Liver (tissue), 9 donors: ENCODE measurements around the gene SLIRP. TPM values are rescaled to one million over a fixed set of nuclear protein-coding genes. Genes with fewer than 3 reads are reported as not detected.

Experiments
- DNase-seq: peaks from one replicate; pipeline ENCODE4 v3.0.0-alpha.2; 2017; ENCODE audit warnings: low spot score
- H3K27ac ChIP-seq, 2 donors: one replicate each; pipeline ENCODE4 v1.7.0; 2013; ENCODE audit warnings: inconsistent platforms in 2 of 2, low read length in 2 of 2, control low read depth in 1 of 2, low read depth in 1 of 2, mild to moderate bottlenecking in 1 of 2
- H3K27me3 ChIP-seq, 4 donors: one replicate each; pipeline versions ENCODE4 v1.6.1 to v1.7.0; 2013; ENCODE audit warnings: low read length in 3 of 4, inconsistent platforms in 1 of 4, mild to moderate bottlenecking in 1 of 4, moderate library complexity in 1 of 4; ENCODE audit not compliant: control insufficient read depth in 4 of 4, insufficient read depth in 4 of 4
- H3K36me3 ChIP-seq, 4 donors: one replicate each; pipeline versions ENCODE4 v1.6.1 to v1.7.0; 2013; ENCODE audit warnings: low read length in 3 of 4, mild to moderate bottlenecking in 3 of 4, low read depth in 1 of 4, moderate library complexity in 1 of 4; ENCODE audit not compliant: control insufficient read depth in 4 of 4, insufficient read depth in 3 of 4
- H3K4me1 ChIP-seq, 4 donors: one replicate each; pipeline versions ENCODE4 v1.6.1 to v1.7.0; 2013; ENCODE audit warnings: low read length in 3 of 4, mild to moderate bottlenecking in 3 of 4, moderate library complexity in 1 of 4; ENCODE audit not compliant: control insufficient read depth in 4 of 4, insufficient read depth in 4 of 4
- H3K4me3 ChIP-seq, 3 donors: one replicate each; pipeline versions ENCODE4 v1.6.1 to v1.7.0; 2013; ENCODE audit warnings: low read length in 3 of 3, control low read depth in 1 of 3, low read depth in 1 of 3, mild to moderate bottlenecking in 1 of 3
- H3K9ac ChIP-seq, 2 donors: one replicate each; pipeline ENCODE4 v1.7.0; 2013; ENCODE audit warnings: low read length in 2 of 2, mild to moderate bottlenecking in 2 of 2, moderate library complexity in 2 of 2, control low read depth in 1 of 2, low read depth in 1 of 2
- H3K9me3 ChIP-seq, 4 donors: one replicate each; pipeline versions ENCODE4 v1.6.1 to v1.7.0; 2013; ENCODE audit warnings: low read length in 3 of 4; ENCODE audit not compliant: control insufficient read depth in 4 of 4
- FOXA1 ChIP-seq: IDR thresholded peaks from 2 replicates; pipeline ENCODE4 v1.6.1; 2016; ENCODE audit warnings: antibody characterized with exemption
- FOXA2 ChIP-seq: IDR thresholded peaks from 2 replicates; pipeline ENCODE4 v1.6.1; 2016; ENCODE audit warnings: antibody characterized with exemption
- GABPA ChIP-seq, 2 donors: IDR thresholded peaks in 1 of 2; conservative IDR thresholded peaks in 1 of 2; 2 replicates each; pipeline ENCODE4 v1.6.1; 2016; ENCODE audit warnings: antibody characterized with exemption in 2 of 2, mild to moderate bottlenecking in 1 of 2, moderate library complexity in 1 of 2
- HNF4G ChIP-seq: IDR thresholded peaks from 2 replicates; pipeline ENCODE4 v1.6.1; 2016; ENCODE audit warnings: antibody characterized with exemption
- JUND ChIP-seq, 2 donors: IDR thresholded peaks; 2 replicates each; pipeline ENCODE4 v1.6.1; 2016; ENCODE audit warnings: antibody characterized with exemption in 2 of 2
- NR2F2 ChIP-seq: IDR thresholded peaks from 2 replicates; pipeline ENCODE4 v1.6.1; 2016; ENCODE audit warnings: antibody characterized with exemption
- RAD21 ChIP-seq, 2 donors: IDR thresholded peaks; 2 replicates each; pipeline ENCODE4 v1.6.1; 2016; ENCODE audit warnings: antibody characterized with exemption in 2 of 2, mild to moderate bottlenecking in 2 of 2
- RXRA ChIP-seq, 2 donors: IDR thresholded peaks; 2 replicates each; pipeline ENCODE4 v1.6.1; 2017 to 2018; ENCODE audit warnings: antibody characterized with exemption in 2 of 2, mild to moderate bottlenecking in 1 of 2
- SP1 ChIP-seq: IDR thresholded peaks from 2 replicates; pipeline ENCODE4 v1.6.1; 2018; ENCODE audit warnings: antibody characterized with exemption, mild to moderate bottlenecking
- TAF1 ChIP-seq: conservative IDR thresholded peaks from 2 replicates; pipeline ENCODE4 v1.6.1; 2016; ENCODE audit warnings: antibody characterized with exemption, mild to moderate bottlenecking
- YY1 ChIP-seq: IDR thresholded peaks from 2 replicates; pipeline ENCODE4 v1.6.1; 2016; ENCODE audit warnings: antibody characterized with exemption, mild to moderate bottlenecking
- ZBTB33 ChIP-seq: IDR thresholded peaks from 2 replicates; pipeline ENCODE4 v1.6.1; 2016; ENCODE audit warnings: antibody characterized with exemption
- WGBS: extraction: QIAGEN DNeasy Blood & Tissue Kit; methylation state at CpG from one replicate; pipeline ENCODE4 v1.1.7; 2013; 5-methylcytosine and 5-hydroxymethylcytosine counted together
- polyA plus RNA-seq, 2 donors: library from polyadenylated mRNA; stranded (reverse) in 1 of 2; unstranded in 1 of 2; fragments of 200-250 nt in 1 of 2; fragments of >200 nt in 1 of 2; fragmentation: Nextera tagmentation in 1 of 2; extraction: Ambion mirVana in 1 of 2; gene quantifications; one replicate each; pipeline versions ENCODE4 v1.2.1 to v1.2.3, GENCODE V29; 2013 to 2015
- total RNA-seq, 2 donors: library from RNA; depleted of rRNA; stranded (reverse); fragments of >200 nt; gene quantifications; one replicate each; pipeline ENCODE4 v1.2.3, GENCODE V29; 2014
- TF ChIP-seq, protein P1 (sequence below): fragments of 150-350 bp; IDR thresholded peaks from 2 replicates; pipeline ENCODE4 v1.5.1; 2017; ENCODE audit warnings: improper control_type of control experiment, low read depth, low read length; ENCODE audit not compliant: missing input control
- TF ChIP-seq, protein P2 (sequence below): IDR thresholded peaks from 2 replicates; pipeline ENCODE4 v1.6.1; 2016; ENCODE audit warnings: antibody characterized with exemption
- TF ChIP-seq, protein P3 (sequence below): IDR thresholded peaks from 2 replicates; pipeline ENCODE4 v1.6.1; 2016; ENCODE audit warnings: antibody characterized with exemption, mild to moderate bottlenecking
- donor health status: healthy.
- donor health status: healthy.
- donor health status: healthy.
- donor health status: healthy.
- donor health status: healthy.

SLIRP gene
- total and polyA plus RNA-seq, 4 donors: 91.1 to 294 (median 121) TPM

DNA sequence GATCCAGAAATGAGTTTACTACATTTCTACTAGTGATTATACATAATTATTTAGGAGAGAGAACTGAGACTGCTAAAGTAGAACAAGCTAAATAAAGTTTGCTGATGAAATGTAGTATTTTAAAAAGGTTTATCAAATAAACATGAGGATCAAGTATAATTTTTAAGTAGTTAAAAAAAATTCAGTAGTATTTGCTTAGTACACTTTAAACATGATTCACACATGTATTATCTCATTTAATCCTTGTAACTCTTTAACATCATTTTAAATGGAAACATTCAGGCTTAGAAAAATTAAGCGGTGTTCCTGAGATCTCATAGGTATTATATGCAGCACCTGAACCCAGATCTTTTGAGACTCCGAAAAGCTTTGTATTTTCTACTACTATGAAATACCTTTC lies 44.4 kb downstream of the SLIRP start:
- no peak overlapping the region for H3K4me3 ChIP-seq
- no peak overlapping the region for H3K9ac ChIP-seq
- DNase-seq: no peak
- no peak for TF ChIP-seq NR2F2
- TF ChIP-seq SP1: no peak
- WGBS: 98% methylated on average over 2 of the region's 2 CpGs
- no peak overlapping the region for H3K27ac ChIP-seq
- H3K27me3 ChIP-seq: no peaks in the 10 kb centered on the region
- H3K9me3 ChIP-seq: no peaks in the 10 kb centered on the region
- peaks cover 10 to 53% (median 33%) of the 10 kb centered on the region in 4 donors for H3K36me3 ChIP-seq
- no peaks in the 10 kb centered on the region for H3K4me1 ChIP-seq

- H3K36me3 ChIP-seq: peaks cover 8 to 53% (median 32%) of the 10 kb centered on the region in 4 donors
- no peak overlapping the region for H3K4me3 ChIP-seq
- H3K4me1 ChIP-seq: no peaks in the 10 kb centered on the region
- 88% methylated on average over 3 of the region's 3 CpGs for WGBS
- H3K9ac ChIP-seq: no peak overlapping the region
- H3K9me3 ChIP-seq: no peaks in the 10 kb centered on the region
- no peak for DNase-seq
- no peak for TF ChIP-seq RAD21 (IDR thresholded peaks at IDR 0.05)
- no peak for TF ChIP-seq ZBTB33
- TF ChIP-seq, protein P1, sequence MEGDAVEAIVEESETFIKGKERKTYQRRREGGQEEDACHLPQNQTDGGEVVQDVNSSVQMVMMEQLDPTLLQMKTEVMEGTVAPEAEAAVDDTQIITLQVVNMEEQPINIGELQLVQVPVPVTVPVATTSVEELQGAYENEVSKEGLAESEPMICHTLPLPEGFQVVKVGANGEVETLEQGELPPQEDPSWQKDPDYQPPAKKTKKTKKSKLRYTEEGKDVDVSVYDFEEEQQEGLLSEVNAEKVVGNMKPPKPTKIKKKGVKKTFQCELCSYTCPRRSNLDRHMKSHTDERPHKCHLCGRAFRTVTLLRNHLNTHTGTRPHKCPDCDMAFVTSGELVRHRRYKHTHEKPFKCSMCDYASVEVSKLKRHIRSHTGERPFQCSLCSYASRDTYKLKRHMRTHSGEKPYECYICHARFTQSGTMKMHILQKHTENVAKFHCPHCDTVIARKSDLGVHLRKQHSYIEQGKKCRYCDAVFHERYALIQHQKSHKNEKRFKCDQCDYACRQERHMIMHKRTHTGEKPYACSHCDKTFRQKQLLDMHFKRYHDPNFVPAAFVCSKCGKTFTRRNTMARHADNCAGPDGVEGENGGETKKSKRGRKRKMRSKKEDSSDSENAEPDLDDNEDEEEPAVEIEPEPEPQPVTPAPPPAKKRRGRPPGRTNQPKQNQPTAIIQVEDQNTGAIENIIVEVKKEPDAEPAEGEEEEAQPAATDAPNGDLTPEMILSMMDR: no peak
- no peak for TF ChIP-seq GABPA (IDR thresholded peaks at IDR 0.05 in 1 of 2, conservative IDR thresholded peaks at IDR 0.05 in 1 of 2)
- TF ChIP-seq, protein P2, sequence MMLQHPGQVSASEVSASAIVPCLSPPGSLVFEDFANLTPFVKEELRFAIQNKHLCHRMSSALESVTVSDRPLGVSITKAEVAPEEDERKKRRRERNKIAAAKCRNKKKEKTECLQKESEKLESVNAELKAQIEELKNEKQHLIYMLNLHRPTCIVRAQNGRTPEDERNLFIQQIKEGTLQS: no peak
- TF ChIP-seq YY1: no peak
- no peak for TF ChIP-seq FOXA1
- TF ChIP-seq, protein P3, sequence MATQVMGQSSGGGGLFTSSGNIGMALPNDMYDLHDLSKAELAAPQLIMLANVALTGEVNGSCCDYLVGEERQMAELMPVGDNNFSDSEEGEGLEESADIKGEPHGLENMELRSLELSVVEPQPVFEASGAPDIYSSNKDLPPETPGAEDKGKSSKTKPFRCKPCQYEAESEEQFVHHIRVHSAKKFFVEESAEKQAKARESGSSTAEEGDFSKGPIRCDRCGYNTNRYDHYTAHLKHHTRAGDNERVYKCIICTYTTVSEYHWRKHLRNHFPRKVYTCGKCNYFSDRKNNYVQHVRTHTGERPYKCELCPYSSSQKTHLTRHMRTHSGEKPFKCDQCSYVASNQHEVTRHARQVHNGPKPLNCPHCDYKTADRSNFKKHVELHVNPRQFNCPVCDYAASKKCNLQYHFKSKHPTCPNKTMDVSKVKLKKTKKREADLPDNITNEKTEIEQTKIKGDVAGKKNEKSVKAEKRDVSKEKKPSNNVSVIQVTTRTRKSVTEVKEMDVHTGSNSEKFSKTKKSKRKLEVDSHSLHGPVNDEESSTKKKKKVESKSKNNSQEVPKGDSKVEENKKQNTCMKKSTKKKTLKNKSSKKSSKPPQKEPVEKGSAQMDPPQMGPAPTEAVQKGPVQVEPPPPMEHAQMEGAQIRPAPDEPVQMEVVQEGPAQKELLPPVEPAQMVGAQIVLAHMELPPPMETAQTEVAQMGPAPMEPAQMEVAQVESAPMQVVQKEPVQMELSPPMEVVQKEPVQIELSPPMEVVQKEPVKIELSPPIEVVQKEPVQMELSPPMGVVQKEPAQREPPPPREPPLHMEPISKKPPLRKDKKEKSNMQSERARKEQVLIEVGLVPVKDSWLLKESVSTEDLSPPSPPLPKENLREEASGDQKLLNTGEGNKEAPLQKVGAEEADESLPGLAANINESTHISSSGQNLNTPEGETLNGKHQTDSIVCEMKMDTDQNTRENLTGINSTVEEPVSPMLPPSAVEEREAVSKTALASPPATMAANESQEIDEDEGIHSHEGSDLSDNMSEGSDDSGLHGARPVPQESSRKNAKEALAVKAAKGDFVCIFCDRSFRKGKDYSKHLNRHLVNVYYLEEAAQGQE: no peak
- TF ChIP-seq TAF1: no peak
- TF ChIP-seq HNF4G: no peak
- TF ChIP-seq NR2F2: no peak
- TF ChIP-seq JUND (IDR thresholded peaks at IDR 0.05): no peak
- TF ChIP-seq SP1: no peak
- no peak for TF ChIP-seq FOXA2
- no peak for TF ChIP-seq RXRA (IDR thresholded peaks at IDR 0.05)
- no peaks in the 10 kb centered on the region for H3K27me3 ChIP-seq
- H3K27ac ChIP-seq: no peak overlapping the region
Measured at GRCh38 chr14:77752799-77753516, 45.1 kb downstream of the SLIRP start.
